Tongue (tissue), 2 donors: ENCODE results near the gene SIRT6. TPM values are rescaled to one million over a fixed set of nuclear protein-coding genes. Genes with fewer than 3 reads are reported as not detected.
A peak's percentile ranks its signal among the peaks of the same experiment; 100 is the strongest.
"Not testable (repeated sequence)": the region's sequence is repeated elsewhere in the genome, so short reads cannot be mapped to it uniquely, and the experiment has no call there.

ENCODE experiments used
- DNase-seq: peaks from one replicate; pipeline ENCODE4 v3.0.0-alpha.2; 2015
- total RNA-seq: library from RNA; depleted of rRNA; stranded (reverse); fragments of >200 nt; gene quantifications from one replicate; pipeline ENCODE4 v1.2.3, GENCODE V29; 2014

Gene SIRT6
- total RNA-seq, 1 donor from 2014 or later: 5.6 TPM

DNA sequence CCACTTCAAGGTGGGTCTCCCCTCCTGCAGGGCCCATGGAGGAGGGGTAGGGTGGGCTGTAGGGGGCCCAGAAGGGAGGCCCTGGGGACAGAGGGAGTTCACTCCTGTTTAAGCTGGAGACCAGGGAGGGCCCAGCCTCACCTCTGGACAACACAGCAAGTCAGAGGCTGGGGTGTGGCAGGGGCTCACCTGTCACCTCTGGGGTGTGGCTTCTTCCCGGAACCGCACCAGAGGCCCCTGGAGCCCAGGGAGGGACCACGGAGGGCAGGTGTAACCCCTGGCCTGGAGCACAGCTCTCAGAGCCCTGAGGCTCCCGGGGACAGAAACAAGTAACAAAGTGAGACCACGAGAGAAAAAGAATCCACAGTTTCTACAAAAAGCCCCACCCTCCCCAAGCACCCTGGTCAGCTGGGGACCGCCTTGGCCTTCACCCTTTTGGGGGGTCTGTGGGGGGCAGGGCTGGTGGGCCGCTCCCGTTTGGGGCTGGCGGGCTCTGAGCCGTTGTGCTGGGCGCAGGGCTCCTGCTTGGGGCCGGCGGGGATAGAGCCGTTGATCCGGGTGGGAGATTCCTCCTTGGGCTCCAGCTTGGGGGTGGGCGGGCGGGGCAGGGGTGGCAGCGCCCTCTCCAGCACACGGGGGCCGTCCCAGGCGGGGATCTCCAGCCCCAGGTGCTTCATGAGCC lies 8.0 kb downstream of the SIRT6 start:
- no peak for DNase-seq

DNA sequence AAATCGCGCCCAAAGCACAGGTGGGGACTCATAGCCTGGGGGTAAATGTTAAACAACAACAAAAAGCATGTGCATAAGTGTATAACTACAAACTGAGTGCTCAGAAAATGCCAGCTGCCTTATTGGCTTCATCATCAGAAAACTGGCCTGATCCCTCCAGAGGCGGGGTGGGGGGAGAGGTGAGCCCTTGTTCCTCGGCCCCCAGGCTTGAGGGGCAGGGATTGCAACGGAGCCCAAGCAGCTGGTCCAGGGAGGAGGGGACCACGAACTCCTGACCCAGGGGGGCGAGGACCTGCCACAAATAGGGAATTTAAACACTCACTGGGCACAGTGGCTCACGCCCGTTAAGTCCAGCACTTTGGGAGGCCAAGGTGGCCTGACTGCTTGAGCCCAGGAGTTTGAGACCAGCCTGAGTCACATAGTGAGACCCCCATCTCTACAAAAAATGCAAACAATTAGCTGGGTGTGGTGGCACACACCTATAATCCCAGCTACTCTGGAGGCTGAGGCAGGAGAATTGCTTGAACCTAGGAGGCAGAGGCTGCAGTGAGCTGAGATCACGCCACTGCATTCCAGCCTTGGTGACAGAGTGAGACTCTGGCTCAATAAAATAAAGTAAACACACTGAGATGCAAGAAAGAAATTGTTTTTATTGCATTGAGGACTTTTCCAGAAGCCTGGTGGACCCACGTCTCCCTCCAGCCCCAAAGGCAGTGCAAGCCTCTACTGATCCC lies 8.7 kb downstream of the SIRT6 start:
- DNase-seq: no peak

DNA sequence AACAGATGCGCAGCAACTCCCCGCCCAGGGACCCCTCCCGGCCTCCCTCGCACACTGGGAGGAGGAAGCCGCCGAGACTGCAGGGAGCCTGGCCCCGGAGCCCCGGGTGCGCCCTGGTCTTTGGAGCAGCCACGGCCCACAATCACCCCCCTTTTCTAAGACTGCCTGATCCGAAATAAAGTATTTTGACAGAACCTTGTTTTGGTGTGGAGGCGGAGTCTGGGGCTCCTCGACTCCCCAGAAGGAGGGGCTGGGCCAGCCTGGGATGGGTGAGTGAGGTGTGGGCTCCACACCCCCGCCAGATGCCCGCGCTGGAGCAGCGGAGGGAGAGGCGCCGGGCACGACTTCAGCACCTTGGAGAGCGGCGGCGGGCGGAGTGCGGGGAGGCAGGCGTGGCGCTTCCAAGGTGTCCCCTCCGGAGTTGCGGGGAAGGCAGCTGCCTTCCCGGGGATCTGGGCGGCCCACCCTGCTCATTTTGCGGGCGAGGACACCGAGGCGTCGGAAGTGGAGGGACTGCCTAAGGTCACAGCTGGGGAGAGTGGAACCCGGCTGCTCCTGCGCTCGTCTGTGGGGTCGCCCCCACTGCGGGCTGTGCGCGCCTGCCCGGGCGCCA lies 9.4 kb downstream of the SIRT6 start:
- DNase-seq: peak; percentile 81

DNA sequence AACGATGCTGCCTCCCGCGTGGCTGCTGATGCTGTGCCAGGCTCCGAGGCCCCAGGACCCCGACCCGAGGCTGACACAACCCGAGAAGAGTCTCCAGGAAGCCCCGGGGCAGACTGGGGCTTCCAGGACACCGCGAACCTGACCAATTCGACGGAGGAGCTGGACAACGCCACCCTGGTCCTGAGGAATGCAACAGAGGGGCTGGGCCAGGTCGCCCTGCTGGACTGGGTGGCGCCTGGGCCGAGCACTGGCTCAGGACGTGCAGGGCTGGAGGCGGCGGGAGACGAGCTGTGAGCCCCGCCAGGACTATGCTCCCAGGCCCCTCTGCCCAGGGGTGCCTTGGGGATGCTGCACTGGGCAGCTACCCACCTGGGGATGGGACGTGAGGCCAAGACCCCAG lies 10.7 kb downstream of the SIRT6 start:
- DNase-seq: no peak

DNA sequence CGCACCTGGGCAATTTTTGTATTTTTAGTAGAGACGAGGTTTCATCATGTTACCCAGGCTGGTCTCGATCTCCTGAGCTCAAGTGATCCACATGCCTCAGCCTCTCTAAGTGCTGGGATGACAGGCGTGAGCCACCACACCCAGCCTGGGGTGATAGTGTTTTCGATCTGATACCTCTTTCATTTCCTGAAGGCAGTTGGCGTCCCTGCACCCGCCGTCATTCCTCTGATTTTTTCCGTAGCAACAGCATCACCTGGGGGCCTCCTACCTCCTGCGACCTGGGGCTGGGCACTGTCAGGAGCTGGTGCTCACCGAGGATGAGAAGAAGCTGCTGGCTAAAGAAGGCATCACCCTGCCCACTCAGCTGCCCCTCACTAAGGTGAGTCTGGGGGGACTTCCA lies 18.1 kb downstream of the SIRT6 start:
- DNase-seq: no peak

DNA sequence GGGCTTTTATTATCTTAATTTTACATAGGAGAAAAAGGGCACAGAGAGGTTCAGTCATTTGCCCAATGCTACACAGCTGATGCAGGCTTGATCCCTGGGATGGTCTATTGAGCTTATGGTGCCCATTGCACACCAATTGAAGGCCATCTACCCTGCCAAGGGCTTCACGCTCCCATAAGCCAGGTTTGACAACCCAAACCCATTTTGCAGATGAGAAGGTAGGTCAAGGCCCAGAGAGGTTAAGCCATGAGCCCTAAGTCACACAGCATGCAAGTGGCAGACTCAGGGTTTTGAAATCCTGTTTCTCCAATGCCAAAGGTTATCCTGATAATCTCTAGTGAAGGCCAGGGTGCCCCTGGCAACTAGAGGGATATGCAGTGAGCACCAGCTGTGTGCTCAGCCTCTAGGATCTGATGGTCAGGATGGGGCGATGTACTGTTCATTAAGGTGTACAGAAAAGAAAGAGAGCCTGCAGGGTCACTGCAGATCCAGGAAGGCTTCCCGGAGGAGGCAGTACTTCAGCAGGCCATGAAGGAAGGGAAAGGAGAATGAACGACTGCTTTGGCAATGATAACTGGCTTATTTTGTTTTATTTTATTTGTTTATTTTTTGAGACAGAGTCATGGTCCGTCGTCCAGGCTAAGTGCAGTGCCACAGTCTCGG lies 20.8 kb downstream of the SIRT6 start:
- no peak for DNase-seq

DNA sequence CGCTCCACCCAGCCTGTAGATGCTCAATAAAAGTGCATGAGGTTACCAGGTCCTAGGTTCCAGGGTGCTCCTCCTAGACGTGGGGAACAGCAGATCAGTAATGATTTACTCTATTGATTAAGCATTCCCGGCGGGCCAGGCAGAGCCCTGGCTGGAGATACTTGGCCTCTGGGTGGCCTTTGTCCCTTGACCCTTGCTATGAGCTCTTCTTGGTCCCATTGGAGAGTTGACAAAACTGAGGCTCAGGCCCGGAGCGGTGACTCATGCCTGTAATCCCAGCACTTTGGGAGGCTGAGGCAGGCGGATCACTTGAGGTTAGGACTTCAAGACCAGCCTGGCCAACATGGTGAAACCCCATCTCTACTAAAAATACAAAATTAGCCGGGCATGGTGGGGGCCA lies 24.4 kb downstream of the SIRT6 start:
- DNase-seq: not testable (repeated sequence)

DNA sequence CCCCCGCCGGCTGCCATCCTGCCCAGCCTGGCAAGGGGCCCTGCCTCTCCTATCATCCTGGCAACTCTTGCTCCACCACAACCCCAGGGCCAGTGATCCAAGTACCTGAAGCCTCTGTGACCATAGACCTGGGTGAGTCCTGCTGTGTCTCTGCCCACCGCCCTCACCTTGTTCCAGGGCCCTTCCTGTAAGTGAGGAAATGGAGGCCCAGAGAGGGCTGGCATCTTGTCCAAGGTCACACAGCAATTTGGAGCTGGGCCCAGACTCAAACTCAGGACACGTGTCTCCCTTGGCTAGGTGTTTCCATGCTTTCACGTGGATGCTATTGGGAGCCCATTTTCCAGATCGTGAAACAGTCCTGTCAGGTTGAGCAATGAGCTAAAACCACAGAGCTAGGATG lies 25.2 kb downstream of the SIRT6 start:
- DNase-seq: no peak

DNA sequence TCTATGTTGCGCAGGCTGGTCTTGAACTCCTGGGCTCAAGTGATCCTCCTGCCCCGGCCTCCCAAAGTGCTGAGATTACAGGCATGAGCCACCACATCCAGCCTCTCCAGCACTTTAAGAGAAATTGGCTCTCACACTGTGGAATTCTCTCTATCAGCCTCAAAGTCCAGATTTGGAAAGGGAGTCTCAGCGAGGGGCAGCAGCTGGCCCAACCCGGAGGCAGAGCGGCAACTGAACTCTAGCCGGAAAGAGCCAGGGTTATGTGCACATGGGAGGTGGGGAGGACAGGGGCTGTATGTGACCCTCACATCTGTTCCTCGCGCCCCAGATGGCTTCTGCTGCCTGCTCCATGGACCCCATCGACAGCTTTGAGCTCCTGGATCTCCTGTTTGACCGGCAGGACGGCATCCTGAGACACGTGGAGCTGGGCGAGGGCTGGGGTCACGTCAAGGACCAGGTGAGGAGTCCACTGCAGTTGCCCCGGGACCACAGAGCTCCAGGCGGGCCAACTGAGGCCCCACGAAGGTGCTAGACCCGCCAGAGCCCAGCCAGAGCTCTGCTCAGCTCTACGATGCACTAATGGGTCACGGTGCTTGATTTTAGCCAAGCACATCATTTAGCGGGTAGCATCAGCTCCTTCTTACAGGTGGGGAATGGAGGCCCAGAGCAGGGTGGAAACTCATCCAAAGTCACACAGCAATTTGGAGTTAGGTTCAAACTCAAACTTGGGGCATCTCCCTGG lies 27.6 kb downstream of the SIRT6 start:
- DNase-seq: no peak

DNA sequence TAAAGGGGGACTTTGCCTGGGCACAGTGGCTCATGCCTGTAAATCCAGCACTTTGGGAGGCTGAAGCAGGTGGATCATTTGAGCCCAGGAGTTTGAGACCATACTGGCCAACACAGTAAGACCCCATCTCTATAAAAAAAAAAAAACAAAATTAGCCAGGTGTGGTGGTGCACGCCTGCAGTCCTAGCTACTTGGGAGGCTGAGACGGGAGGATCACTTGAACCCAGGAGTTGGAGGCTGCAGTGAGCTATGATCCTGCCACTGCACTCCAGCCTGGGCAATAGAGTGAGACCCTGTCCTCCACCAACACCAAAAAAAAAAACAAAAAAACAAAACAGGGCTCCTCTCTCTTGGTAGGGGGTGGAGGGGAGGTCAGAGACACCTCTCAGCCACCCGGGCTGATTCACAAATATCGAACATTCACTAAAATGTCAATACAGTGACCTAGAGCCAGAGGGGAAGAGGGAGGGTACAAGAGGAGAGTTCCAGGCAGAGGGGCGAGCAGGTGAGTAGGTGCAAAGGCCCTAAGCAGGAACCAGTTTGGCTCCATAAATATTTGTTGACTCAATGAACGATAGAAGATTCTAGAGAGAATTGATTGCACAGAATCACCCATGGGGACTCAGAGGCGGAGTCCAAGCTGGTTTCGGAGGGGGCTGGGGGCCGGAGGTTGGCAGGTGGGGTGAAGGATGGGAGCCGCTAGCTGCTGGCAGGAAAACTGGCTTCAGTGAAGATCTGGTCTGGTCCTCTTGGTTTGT lies 29.9 kb downstream of the SIRT6 start:
- no peak for DNase-seq

DNA sequence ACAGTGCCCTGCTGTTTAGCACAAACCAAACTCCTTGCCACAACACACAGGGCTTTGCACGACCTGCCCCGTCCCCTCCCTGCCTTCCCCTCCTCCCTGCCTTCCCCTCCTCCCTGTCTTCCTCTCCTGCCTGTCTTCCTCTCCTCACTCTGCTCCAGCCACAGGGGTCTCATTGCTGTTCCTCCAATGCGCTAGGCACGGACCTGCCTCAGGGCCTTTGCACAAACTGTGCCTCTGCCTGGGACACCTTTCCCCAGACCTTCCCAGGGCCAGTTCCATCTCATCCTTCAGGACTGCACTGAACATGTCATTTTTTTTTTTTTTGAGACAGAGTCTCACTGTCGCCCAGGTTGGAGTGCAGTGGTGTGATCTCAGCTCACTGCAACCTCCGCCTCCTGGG lies 30.7 kb downstream of the SIRT6 start:
- DNase-seq: no peak

DNA sequence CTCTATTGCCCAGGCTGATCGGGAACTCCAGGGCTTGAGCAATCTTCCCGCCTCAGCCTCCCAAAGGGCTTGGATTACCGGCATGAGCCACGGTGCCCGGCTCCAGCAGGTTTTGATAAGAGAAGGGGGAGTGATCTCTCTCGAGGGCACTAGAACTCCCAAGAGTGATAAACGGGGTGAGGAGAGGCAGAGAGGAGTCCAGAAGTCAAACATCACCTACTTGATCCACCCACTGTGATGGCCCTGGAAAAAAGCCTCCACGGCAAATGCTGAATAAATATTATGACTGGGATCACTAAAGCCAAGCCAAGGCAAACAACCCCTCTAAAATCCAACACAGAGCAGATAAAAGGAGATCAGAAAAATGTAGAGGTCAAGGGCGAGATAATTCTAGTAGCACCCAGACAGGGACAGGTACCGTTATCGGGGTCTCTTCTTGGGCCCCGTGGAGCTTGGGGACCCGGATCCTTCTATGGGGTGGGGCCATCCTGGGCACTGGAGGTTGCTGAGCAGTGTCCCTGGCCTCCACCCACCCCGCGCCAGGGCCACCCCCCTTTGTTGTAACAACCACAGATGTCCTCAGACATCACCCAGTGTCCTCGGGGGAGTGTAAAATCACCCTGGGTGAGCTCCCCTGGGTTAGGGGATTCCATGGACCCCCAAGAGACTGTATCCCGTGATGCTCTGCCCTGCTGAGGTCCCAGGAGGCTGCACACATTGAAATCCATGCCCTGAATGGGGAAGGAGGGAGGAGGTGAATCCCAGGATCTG lies 32.7 kb downstream of the SIRT6 start:
- DNase-seq: no peak

DNA sequence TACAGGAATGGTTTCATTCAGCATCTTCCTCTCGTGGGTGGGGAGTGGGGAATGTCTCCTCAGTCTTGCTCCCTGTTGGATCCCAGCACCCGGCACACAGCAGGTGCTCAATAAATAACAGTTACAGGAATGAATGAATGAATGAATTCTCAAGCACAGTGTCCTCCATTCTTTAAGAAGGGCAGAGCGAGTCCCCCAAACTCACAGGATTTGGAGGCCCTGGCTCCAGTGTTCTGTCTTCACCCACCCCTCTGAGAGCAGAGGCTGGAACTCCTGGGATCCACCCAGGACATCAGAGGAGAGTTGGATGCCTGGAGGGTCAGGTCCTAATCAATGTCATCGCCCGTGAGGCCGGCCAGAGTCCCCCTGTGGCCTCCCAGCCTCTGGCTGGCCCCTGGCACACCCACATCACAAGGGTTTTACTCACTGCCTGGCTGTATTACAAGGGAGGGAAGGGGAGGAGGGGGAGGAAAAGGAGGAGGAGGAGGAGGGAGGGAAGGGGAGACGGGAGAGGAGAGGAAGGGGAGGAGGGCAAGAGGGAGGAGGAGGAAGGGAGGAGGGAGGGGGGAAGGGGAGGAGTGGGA lies 37.6 kb downstream of the SIRT6 start:
- DNase-seq: no peak

DNA sequence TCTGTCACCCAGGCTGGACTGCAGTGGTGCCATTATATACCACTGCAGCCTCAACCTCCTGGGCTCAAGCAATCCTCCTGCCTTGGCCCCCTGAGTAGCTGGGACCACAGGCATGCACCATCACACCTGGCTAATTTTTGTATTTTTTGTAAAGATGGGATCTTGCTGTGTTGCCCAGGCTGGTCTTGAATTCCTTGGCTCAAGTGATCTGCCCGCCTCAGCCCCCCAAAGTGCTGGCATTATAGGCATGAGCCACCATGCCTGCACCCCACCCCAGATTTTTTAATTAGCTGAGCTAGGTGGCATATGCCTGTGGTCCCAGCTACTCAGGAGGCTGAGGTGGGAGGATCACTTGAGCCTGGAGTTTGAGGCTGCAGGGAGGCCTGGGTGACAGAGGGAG lies 39.4 kb downstream of the SIRT6 start:
- not testable (repeated sequence) for DNase-seq

DNA sequence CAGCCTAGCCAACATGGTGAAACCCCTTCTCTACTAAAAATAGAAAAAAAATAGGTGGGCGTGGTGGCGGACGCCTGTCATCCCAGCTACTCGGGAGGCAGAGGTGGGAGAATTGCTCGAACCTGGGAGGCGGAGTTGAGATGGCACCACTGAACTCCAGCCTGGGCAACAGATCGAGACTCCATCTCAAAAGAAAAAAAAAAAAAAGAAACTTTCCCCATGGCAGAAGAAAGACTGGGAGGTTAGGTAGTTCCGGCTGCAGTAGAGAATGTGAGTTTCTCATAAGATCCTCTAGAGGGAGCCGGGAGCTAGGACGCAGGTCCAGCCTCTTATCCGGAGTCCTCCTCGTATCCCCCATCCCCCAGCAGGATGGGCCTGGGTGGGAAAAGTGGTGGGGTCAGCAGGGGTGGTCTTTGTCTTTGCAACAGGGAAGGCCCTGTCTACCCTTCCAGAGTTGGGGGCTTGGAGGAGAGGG lies 42.1 kb downstream of the SIRT6 start:
- DNase-seq: peak; percentile 44

DNA sequence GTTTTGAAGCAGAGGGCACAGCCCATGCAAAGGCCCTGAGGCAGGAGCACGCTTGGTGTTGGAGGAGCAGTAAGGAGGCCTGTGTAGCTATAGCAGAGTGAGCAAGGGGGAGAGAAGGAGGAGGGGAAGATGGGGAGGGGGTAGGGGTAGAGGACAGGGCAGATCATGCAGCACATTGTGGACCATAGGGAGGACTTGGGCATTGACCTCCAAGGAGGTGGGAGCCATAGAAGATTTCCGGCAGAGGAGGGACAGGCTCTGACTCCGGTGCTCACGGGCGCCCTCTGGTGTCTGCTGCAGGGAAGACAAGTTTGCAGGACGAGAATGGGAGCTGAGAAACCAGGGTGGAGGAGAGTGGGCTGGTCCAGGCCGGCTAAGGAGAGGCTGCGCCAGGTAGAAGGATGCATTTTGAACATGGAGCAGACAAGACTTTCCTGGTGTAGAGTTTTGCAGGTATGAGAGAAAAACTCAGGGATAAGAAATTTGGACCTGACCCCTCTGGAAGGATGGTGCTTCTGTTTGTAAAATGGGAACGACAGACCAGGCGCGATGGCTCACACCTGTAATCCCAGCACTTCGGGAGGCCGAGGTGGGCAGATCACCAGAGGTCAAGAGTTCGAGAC lies 42.6 kb downstream of the SIRT6 start:
- DNase-seq: peak; percentile 68

DNA sequence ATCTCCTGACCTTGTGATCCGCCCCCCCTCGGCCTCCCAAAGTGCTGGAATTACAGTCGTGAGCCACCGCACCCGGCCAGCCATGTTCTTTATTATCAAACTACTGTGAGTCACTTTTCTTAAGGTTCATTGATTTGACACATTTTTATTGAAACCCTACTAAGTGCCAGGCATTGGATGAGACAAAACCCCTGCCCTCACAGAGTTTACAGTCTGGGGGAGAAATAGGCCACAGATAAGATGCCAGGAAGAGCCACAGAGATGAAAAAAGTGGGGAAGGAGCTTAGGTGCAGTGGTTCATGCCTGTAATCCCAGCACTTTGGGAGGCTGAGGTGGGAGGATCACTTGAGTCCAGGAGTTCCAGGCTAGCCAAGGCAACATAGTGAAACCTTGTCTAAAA lies 43.9 kb downstream of the SIRT6 start:
- DNase-seq: no peak

DNA sequence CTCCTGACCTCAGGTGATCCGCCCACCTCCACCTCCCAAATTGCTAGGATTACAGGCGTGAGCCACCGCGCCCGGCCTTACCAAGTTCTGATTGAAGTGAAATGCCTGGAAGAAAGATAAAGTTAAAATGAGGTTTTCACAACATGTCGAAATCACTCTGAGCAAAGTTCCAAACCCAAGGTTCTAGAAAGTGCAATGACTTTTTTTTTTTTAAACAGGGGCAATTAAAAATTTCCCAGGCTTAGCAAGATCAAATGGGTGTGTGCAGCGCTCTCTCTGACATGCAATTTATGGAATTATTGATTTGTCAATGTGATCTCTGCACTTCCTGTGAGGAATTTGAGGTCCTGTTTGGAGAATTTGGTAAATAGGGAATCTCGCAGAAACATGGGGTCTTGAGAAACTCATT lies 45.7 kb downstream of the SIRT6 start:
- no peak for DNase-seq

DNA sequence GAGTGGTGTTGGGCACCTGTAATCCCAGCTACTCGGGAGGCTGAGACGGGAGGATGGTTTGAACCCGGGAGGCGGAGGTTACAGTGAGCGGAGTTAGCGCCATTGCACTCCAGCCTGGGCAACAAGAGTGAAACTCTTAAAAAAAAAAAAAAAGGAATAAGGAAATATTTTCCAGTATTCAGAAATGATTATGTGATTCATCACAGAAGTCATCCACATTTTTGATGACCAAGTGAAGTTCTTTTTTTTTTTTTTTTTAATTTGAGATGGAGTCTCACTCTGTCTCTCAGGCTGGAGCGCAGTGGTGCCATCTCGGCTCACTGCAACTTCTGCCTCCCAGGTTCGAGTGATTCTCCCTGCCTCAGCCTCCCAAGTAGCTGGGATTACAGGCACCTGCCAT lies 47.0 kb downstream of the SIRT6 start:
- DNase-seq: not testable (repeated sequence)

DNA sequence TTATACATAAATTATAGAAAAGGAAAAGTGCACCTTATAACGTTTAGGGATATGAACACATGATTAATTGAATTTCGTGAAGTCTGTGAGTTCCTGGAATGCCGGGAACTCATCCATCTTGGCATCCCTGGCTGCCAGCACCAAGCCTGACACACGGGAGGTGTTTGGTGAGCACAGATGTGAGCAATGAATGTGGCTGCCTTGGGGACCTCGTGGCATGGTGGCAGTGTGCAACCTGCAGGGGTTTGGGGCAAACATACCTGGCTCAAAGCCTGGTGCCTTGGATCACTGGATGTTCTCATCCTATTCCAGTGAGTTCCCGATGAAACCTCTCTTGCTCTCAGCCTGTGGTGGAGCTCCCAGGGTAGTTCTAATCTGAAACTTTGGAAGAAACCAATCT lies 48.0 kb downstream of the SIRT6 start:
- no peak for DNase-seq
